Erythroblast (primary cell): Measurements from ENCODE around the gene BACH2.

Experiments
- GATA1 ChIP-seq: IDR thresholded peaks from 2 replicates; pipeline ENCODE4 v1.6.1; 2011; ENCODE audit warnings: low read depth, mild to moderate bottlenecking, control low read depth, low read length, moderate library complexity
- POLR2A ChIP-seq: IDR thresholded peaks from 2 replicates; pipeline ENCODE4 v1.6.1; 2011; ENCODE audit warnings: mild to moderate bottlenecking, low read length

DNA sequence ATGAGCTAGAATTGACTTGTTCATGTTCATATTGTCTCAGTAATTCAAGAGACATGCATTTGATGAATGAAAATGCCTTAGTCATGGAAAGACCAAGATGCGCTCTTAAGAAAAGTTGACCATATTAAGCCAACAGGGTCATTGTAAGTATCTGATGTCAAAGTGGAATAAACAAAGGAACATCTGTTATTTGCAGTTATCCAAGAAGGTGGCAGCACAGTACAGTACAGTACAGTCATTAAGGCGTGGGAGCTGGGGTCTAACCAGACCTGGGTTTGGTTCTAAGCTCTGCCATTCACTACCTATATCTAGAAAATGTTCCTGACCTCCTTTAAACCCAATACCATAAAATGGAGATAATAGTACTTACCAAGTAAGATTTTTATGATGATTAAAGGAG is 178.1 kb downstream of the BACH2 start:
- no peak for TF ChIP-seq POLR2A
- TF ChIP-seq GATA1 = no peak
